ENCODE data around the gene CCDC107.
A peak's percentile ranks its signal among the peaks of the same experiment; 100 is the strongest.
"Not testable (repeated sequence)": the region's sequence is repeated elsewhere in the genome, so short reads cannot be mapped to it uniquely, and the experiment has no call there.

The CCDC107 gene

GRCh38 chr9:35658137-35658967 lies at the start of gene CCDC107:
TSS of gene CCDC107 (plus strand) at chr9:35658292. CDS start at chr9:35658380, 88 bp downstream.
- DNase-seq, result peak; percentile 86

GRCh38 chr9:35609001-35609819 lies 48.9 kb upstream of the CCDC107 start:
- DNase-seq, result no peak

GRCh38 chr9:35609820-35610163 lies 48.3 kb upstream of the CCDC107 start:
- DNase-seq, result no peak

- peak; percentile 72 for DNase-seq
These were observed 46.8 kb upstream of the CCDC107 start for GRCh38 chr9:35611230-35611797.

GRCh38 chr9:35612066-35612465 lies 46.0 kb upstream of the CCDC107 start:
- DNase-seq, result not testable (repeated sequence)

- no peak for DNase-seq
These were observed 45.2 kb upstream of the CCDC107 start for GRCh38 chr9:35612843-35613242.

- DNase-seq, result no peak
These were observed 42.0 kb upstream of the CCDC107 start for GRCh38 chr9:35615981-35616680.

GRCh38 chr9:35616681-35617459 lies 41.2 kb upstream of the CCDC107 start:
- DNase-seq, result peak; percentile 82

- DNase-seq, result no peak
These were observed 40.5 kb upstream of the CCDC107 start for GRCh38 chr9:35617548-35617947.

GRCh38 chr9:35618325-35618727 lies 39.8 kb upstream of the CCDC107 start, which contains the start of gene CD72:
TSS of gene CD72 (minus strand) at chr9:35618413. CDS start at chr9:35618303, 110 bp downstream.
- DNase-seq, result no peak

- DNase-seq, result peak; percentile 64
These were observed 39.0 kb upstream of the CCDC107 start for GRCh38 chr9:35618854-35619799.

- no peak for DNase-seq
These were observed 38.3 kb upstream of the CCDC107 start for GRCh38 chr9:35619800-35620158.

GRCh38 chr9:35627575-35627974 lies 30.5 kb upstream of the CCDC107 start:
- no peak for DNase-seq

- DNase-seq, result no peak
These were observed 29.6 kb upstream of the CCDC107 start for GRCh38 chr9:35628389-35628991.

GRCh38 chr9:35629597-35629996 lies 28.5 kb upstream of the CCDC107 start:
- no peak for DNase-seq

- DNase-seq, result no peak
These were observed 22.4 kb upstream of the CCDC107 start for GRCh38 chr9:35635730-35636129.

- no peak for DNase-seq
These were observed 21.8 kb upstream of the CCDC107 start for GRCh38 chr9:35636135-35636876.

- not testable (repeated sequence) for DNase-seq
These were observed 21.2 kb upstream of the CCDC107 start for GRCh38 chr9:35636877-35637246.

GRCh38 chr9:35637427-35637955 lies 20.6 kb upstream of the CCDC107 start:
- not testable (repeated sequence) for DNase-seq

GRCh38 chr9:35638751-35639150 lies 19.3 kb upstream of the CCDC107 start:
- DNase-seq, result peak; percentile 62
